GM23248 (cell line): ENCODE results near the gene SMIM38.

Experiments used
- EZH2 ChIP-seq: fragments of 200-600 bp; sonication (generic); IDR thresholded peaks from 2 replicates; pipeline ENCODE4 v1.6.1; 2018; ENCODE audit warnings: antibody characterized with exemption, mild to moderate bottlenecking; ENCODE audit not compliant: insufficient read depth, poor library complexity, severe bottlenecking
- EZH2phosphoT487 ChIP-seq: fragments of 200-600 bp; sonication (generic); IDR thresholded peaks from 2 replicates; pipeline ENCODE4 v1.6.1; 2018; ENCODE audit warnings: antibody characterized with exemption, moderate library complexity, mild to moderate bottlenecking, low read depth; ENCODE audit not compliant: insufficient read depth

- TF ChIP-seq EZH2 = no peak
- no peak for TF ChIP-seq EZH2phosphoT487
Measured at GRCh38 chr11:69145050-69145380, 10.7 kb upstream of the SMIM38 start.
